GM12878 (cell line): Measurements from ENCODE around the gene AHNAK. TPM values are rescaled to one million over a fixed set of nuclear protein-coding genes. Genes with fewer than 3 reads are reported as not detected.

ENCODE experiments used
- ATAC-seq: fragments of 200-7000 bp; cut with Tn5 transposase; 3 replicates; pipeline ENCODE4 v1.9.1; 2020; ENCODE audit warnings: mild to moderate bottlenecking, moderate library complexity
- BruUV-seq: library from RNA; stranded (reverse); fragments of 400-500 nt; replicated peaks from 2 replicates; lab custom pipeline; 2021; lab: Mats Ljungman, UMichigan
- CTCF ChIA-PET: fragments of 300-600 bp; sonication (Branson Sonifier 250); formaldehyde crosslinking; extraction: SDS; loops from one replicate; lab custom pipeline; 2021; ENCODE audit warnings: inconsistent platforms; lab: Yijun Ruan, JAX
- POLR2A ChIA-PET: fragments of 350-600 bp; formaldehyde crosslinking; extraction: SDS; loops from one replicate; lab custom pipeline; 2021; ENCODE audit warnings: inconsistent platforms; lab: Charles Lee
- RAD21 ChIA-PET: fragments of 300-600 bp; sonication (Branson Sonifier 250); formaldehyde crosslinking; loops from one replicate; lab custom pipeline; 2023; ENCODE audit warnings: antibody characterized with exemption; ENCODE audit not compliant: unreplicated experiment; lab: Charles Lee
- SMC1A ChIA-PET: fragments of 300-600 bp; sonication (Branson Sonifier 250); formaldehyde crosslinking; loops from one replicate; lab custom pipeline; 2023; ENCODE audit not compliant: unreplicated experiment, uncharacterized antibody; lab: Charles Lee
- DNase-seq: peaks from one replicate; pipeline ENCODE4 v3.0.0-alpha.2; 2011; ENCODE audit warnings: low read depth, low spot score
- FAIRE-seq: peaks from 3 replicates; lab custom pipeline; 2011; peaks lifted over from hg19 to GRCh38; lab: Jason Lieb, UNC
- H2AFZ ChIP-seq: 2 replicates; pipeline ENCODE4 v1.6.0; 2011; ENCODE audit warnings: low read depth, low read length, control low read depth; ENCODE audit not compliant: control insufficient read depth
- H3K27ac ChIP-seq: 2 replicates; pipeline ENCODE4 v1.5.1; 2011; ENCODE audit warnings: control low read depth; ENCODE audit not compliant: control insufficient read depth, insufficient read depth
- H3K27me3 ChIP-seq, 2 experiments: replicated peaks in 1 of 2; 2 replicates each; pipeline versions ENCODE4 v1.6.0 to v1.6.1; 2011; ENCODE audit warnings: low read length in 1 of 2; ENCODE audit not compliant: control insufficient read depth in 2 of 2, insufficient read depth in 2 of 2
- H3K36me3 ChIP-seq, 2 experiments: 2 replicates each; pipeline ENCODE4 v1.5.1; 2011; ENCODE audit warnings: low read length in 1 of 2; ENCODE audit not compliant: control insufficient read depth in 2 of 2, insufficient read depth in 2 of 2
- H3K4me1 ChIP-seq: 2 replicates; pipeline ENCODE4 v1.6.1; 2011; ENCODE audit warnings: mild to moderate bottlenecking, low read length, moderate library complexity, mixed read lengths; ENCODE audit not compliant: control insufficient read depth, insufficient read depth
- H3K4me2 ChIP-seq: 2 replicates; pipeline ENCODE4 v1.6.0; 2011; ENCODE audit warnings: control low read depth; ENCODE audit not compliant: control insufficient read depth, insufficient read depth
- H3K4me3 ChIP-seq: fragments of 200-600 bp; sonication (generic); 2 replicates; pipeline ENCODE4 v1.5.1; 2016
- H3K79me2 ChIP-seq: 2 replicates; pipeline ENCODE4 v1.6.0; 2011; ENCODE audit warnings: low read length; ENCODE audit not compliant: control insufficient read depth, insufficient read depth
- H3K9ac ChIP-seq: 2 replicates; pipeline ENCODE4 v1.8.0; 2011; ENCODE audit warnings: low read length, control low read depth, mixed read lengths; ENCODE audit not compliant: control insufficient read depth, insufficient read depth
- H3K9me3 ChIP-seq: replicated peaks from 3 replicates; pipeline ENCODE4 v1.5.1; 2011; ENCODE audit warnings: mild to moderate bottlenecking, low read length; ENCODE audit not compliant: control insufficient read depth, insufficient read depth
- H4K20me1 ChIP-seq: 2 replicates; pipeline ENCODE4 v1.6.0; 2011; ENCODE audit not compliant: control insufficient read depth, insufficient read depth
- BMI1 ChIP-seq: fragments of 450-650 bp; IDR thresholded peaks from 2 replicates; pipeline ENCODE4 v1.6.1; 2016; ENCODE audit warnings: mild to moderate bottlenecking, moderate library complexity, borderline replicate concordance
- BRCA1 ChIP-seq: IDR thresholded peaks from 2 replicates; pipeline ENCODE4 v1.6.1; 2011; ENCODE audit warnings: low read depth, low read length, improper control_type of control experiment
- MEF2B ChIP-seq: fragments of 450-650 bp; IDR thresholded peaks from 2 replicates; pipeline ENCODE4 v1.6.1; 2018; ENCODE audit warnings: mild to moderate bottlenecking, moderate library complexity; ENCODE audit not compliant: partially characterized antibody, poor library complexity, severe bottlenecking
- NRF1 ChIP-seq: conservative IDR thresholded peaks from 2 replicates; pipeline ENCODE4 v1.6.1; 2011; ENCODE audit warnings: mild to moderate bottlenecking, low read depth, low read length, improper control_type of control experiment
- RAD51 ChIP-seq: fragments of 450-650 bp; IDR thresholded peaks from 2 replicates; pipeline ENCODE4 v1.6.1; 2016; ENCODE audit warnings: moderate library complexity, mild to moderate bottlenecking, inconsistent platforms
- SUPT20H ChIP-seq: IDR thresholded peaks from 2 replicates; pipeline ENCODE4 v1.6.1; 2011; ENCODE audit warnings: low read depth, mild to moderate bottlenecking, low read length, moderate library complexity, borderline replicate concordance; ENCODE audit not compliant: control insufficient read depth
- WGBS: methylation state at CpG from one replicate; pipeline ENCODE4 v1.1.6; 2016; ENCODE audit warnings: low lambda C conversion rate; ENCODE audit not compliant: insufficient replicate concordance, insufficient coverage; ENCODE audit errors: missing lambda C conversion rate; 5-methylcytosine and 5-hydroxymethylcytosine counted together
- in situ Hi-C: fragments of 300-500 bp; cut with MboI; formaldehyde crosslinking; loops from 9 replicates; pipeline ENCODE4 v1.14.3; 2018; ENCODE audit warnings: mixed read lengths
- intact Hi-C: fragments of 100-400 bp; cut with micrococcal nuclease; formaldehyde crosslinking; loops from one replicate; pipeline ENCODE4 v1.14.2; 2022; ENCODE audit not compliant: unreplicated experiment
- polyA plus RNA-seq, 11 experiments: library from polyadenylated mRNA; depleted of rRNA in 4 of 11; unstranded in 6 of 11; stranded (reverse) in 5 of 11; fragments of >200 nt; fragmentation: Nextera tagmentation in 4 of 11; fragmentation: Illumina TruSeq in 1 of 11; extraction: Ambion mirVana in 4 of 11; extraction: Trizol in 1 of 11; gene quantifications; 1 replicate in 1 of 11; 2 replicates in 10 of 11; pipeline versions ENCODE4 v1.2.1 to v1.2.3, GENCODE V29; 2011 to 2016; ENCODE audit warnings: inconsistent platforms in 2 of 11, missing spikeins in 2 of 11, low read depth in 1 of 11
- total RNA-seq, 4 experiments: library from RNA; depleted of rRNA in 3 of 4; stranded (reverse); fragments of >200 nt in 3 of 4; fragmentation: Illumina TruSeq in 1 of 4; extraction: Trizol in 1 of 4; gene quantifications; 2 replicates each; pipeline versions ENCODE4 v1.2.1 to v1.2.3, GENCODE V29; 2013 to 2021
- TF ChIP-seq, protein P1 (sequence below), 3 experiments: IDR thresholded peaks in 2 of 3; conservative IDR thresholded peaks in 1 of 3; 2 replicates each; pipeline ENCODE4 v1.5.1; 2011; ENCODE audit warnings: low read depth in 3 of 3, low read length in 3 of 3, mild to moderate bottlenecking in 3 of 3, control low read depth in 2 of 3, moderate library complexity in 2 of 3, inconsistent platforms in 1 of 3, mixed read lengths in 1 of 3; ENCODE audit not compliant: control insufficient read depth in 2 of 3, insufficient read depth in 1 of 3; ENCODE audit errors: extremely low read depth in 1 of 3

Gene AHNAK
- total and polyA plus RNA-seq, 10 of the 15 experiments (the other 5 are each of a cell fraction or from before 2014, with no cell fraction given), result 0.76 to 90.3 (median 19.4) TPM

DNA sequence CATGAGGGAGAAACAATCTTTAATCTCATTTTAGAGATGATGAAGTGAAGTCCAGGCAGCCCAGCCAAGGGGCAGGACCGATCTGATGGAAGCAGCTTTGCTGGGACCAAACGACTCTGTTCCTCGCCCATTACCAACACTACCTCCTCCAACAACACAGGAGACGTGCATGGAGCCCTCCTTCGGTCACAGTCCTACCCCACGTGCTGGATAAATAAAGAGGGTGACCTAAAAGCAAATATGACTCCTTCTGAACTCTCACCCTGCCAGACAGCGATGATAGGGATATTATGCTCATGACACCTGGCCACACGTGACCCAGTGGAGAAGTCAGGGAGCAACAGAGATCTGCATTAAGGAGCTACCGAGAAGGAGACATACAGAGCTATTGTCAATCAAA, 101.8 kb downstream of the AHNAK start:
- RAD21 ChIA-PET, result interaction anchor here (1.1 to 2.1 kb wide), 6 partner anchors 17 to 114 kb away, joined by 3 to 7 read pairs (median 6); no protein-coding TSS in a partner anchor
- H3K4me2 ChIP-seq, result peak overlapping the region; percentile 65
- no peaks in the 10 kb centered on the region for H3K36me3 ChIP-seq
- peak overlapping the region; percentile 37; the same call in 1 of the 2 replicates for H3K4me3 ChIP-seq
- FAIRE-seq (no peak), ATAC-seq (no peak), DNase-seq (no peak)
- CTCF ChIA-PET, result interaction anchor here (1.1 to 2.5 kb wide), 6 partner anchors 11 to 462 kb away, joined by 3 to 17 read pairs (median 5); no protein-coding TSS in a partner anchor
- H3K4me1 ChIP-seq, result no peaks in the 10 kb centered on the region
- H3K9ac ChIP-seq, result no peak overlapping the region
- H3K27me3 ChIP-seq, result peaks cover 0 to 3% of the 10 kb centered on the region in 2 experiments; a peak in 1 of 4 replicates
- TF ChIP-seq MEF2B, result peak; percentile 3
- no peak for TF ChIP-seq SUPT20H
- BruUV-seq, result no TSS peak
- intact Hi-C loops (loop anchor here (5.0 kb wide), 1 partner anchor 97 kb away; no protein-coding TSS in a partner anchor), in situ Hi-C loops (no loop called here)
- peak overlapping the region; percentile 32 for H2AFZ ChIP-seq
- 34% methylated on average over 9 of the region's 9 CpGs for WGBS
- H4K20me1 ChIP-seq, result no peaks in the 10 kb centered on the region
- H3K27ac ChIP-seq, result no peak overlapping the region
- SMC1A ChIA-PET, result interaction anchor here (0.6 to 2.1 kb wide), 12 partner anchors 9 to 231 kb away, joined by 3 to 8 read pairs (median 3); no protein-coding TSS in a partner anchor
- POLR2A ChIA-PET, result interaction anchor here (0.5 to 1.4 kb wide), 6 partner anchors 16 to 283 kb away, joined by 3 to 6 read pairs (median 3); partner anchors contain the start of gene HNRNPUL2
- H3K9me3 ChIP-seq, result no peaks in the 10 kb centered on the region
- H3K79me2 ChIP-seq, result no peaks in the 10 kb centered on the region

DNA sequence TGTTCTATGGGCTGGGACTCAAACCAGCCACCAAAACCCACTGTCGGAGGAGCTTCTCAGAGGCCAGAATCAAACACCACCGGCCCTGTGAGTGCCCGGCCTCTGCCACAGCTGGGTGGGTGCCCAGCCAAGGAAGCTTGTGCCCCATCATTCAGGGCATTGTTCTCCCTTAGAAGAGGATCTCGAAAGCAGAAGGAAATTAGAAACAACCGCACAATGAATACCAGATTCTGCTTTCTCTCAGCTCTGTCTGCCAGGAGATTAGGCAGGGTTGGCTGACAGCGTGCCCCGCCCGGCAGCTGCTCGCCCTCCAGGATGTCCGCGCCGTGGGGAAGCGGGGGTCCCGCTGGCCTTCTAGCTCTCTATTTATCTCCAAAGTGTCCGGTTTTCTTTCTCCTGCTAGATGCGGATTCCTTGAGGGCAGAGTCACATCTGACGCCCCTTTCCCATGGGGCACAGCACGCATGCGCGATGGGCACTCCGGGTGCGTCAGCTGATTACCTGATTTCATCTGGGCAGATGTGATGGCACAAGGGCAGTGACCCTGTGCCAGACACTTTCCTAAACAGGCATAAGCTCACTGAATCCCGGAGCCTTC, 102.3 kb downstream of the AHNAK start:
- CTCF ChIA-PET, result interaction anchor here (0.6 to 2.5 kb wide), 10 partner anchors 11 to 463 kb away, joined by 3 to 17 read pairs (median 3); no protein-coding TSS in a partner anchor
- RAD21 ChIA-PET, result interaction anchor here (0.8 to 2.1 kb wide), 7 partner anchors 16 to 114 kb away, joined by 3 to 7 read pairs (median 6); no protein-coding TSS in a partner anchor
- FAIRE-seq, result no peak
- peak; percentile 83 for ATAC-seq
- H3K9me3 ChIP-seq, result no peaks in the 10 kb centered on the region
- no peaks in the 10 kb centered on the region for H4K20me1 ChIP-seq
- in situ Hi-C loops (no loop called here), intact Hi-C loops (loop anchor here (5.0 kb wide), 1 partner anchor 98 kb away; no protein-coding TSS in a partner anchor)
- no peaks in the 10 kb centered on the region for H3K36me3 ChIP-seq
- peaks cover 0 to 3% of the 10 kb centered on the region in 2 experiments; a peak in 1 of 4 replicates for H3K27me3 ChIP-seq
- H3K79me2 ChIP-seq, result no peaks in the 10 kb centered on the region
- H3K4me3 ChIP-seq, result peak overlapping the region; percentile 37; the same call in 1 of the 2 replicates
- H3K9ac ChIP-seq, result no peak overlapping the region
- peak; percentile 16 for DNase-seq
- POLR2A ChIA-PET, result interaction anchor here (0.5 to 1.4 kb wide), 7 partner anchors 15 to 283 kb away, joined by 3 to 6 read pairs (median 3); partner anchors contain the start of gene HNRNPUL2
- SMC1A ChIA-PET, result interaction anchor here (0.5 to 2.1 kb wide), 8 partner anchors 8 to 233 kb away, joined by 3 to 8 read pairs (median 4); no protein-coding TSS in a partner anchor
- H3K27ac ChIP-seq, result no peak overlapping the region
- H3K4me2 ChIP-seq, result peak overlapping the region; percentile 65
- 4% methylated on average over 23 of the region's 23 CpGs for WGBS
- H3K4me1 ChIP-seq, result no peaks in the 10 kb centered on the region
- no TSS peak for BruUV-seq
- H2AFZ ChIP-seq, result peak overlapping the region; percentile 32
- TF ChIP-seq BRCA1 (no peak), BMI1 (no peak), MEF2B (peak; percentile 35), NRF1 (peak; percentile 19; the same call in 1 of the 2 replicates), RAD51 (0 out of 2 replicates have a peak, but pooled peaks have one; percentile 19)
- TF ChIP-seq, protein P1, sequence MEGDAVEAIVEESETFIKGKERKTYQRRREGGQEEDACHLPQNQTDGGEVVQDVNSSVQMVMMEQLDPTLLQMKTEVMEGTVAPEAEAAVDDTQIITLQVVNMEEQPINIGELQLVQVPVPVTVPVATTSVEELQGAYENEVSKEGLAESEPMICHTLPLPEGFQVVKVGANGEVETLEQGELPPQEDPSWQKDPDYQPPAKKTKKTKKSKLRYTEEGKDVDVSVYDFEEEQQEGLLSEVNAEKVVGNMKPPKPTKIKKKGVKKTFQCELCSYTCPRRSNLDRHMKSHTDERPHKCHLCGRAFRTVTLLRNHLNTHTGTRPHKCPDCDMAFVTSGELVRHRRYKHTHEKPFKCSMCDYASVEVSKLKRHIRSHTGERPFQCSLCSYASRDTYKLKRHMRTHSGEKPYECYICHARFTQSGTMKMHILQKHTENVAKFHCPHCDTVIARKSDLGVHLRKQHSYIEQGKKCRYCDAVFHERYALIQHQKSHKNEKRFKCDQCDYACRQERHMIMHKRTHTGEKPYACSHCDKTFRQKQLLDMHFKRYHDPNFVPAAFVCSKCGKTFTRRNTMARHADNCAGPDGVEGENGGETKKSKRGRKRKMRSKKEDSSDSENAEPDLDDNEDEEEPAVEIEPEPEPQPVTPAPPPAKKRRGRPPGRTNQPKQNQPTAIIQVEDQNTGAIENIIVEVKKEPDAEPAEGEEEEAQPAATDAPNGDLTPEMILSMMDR (IDR thresholded peaks at IDR 0.05 in 2 of 3, conservative IDR thresholded peaks at IDR 0.05 in 1 of 3; ENCODE audit: control insufficient read depth in 2 of 3, extremely low read depth in 1 of 3, insufficient read depth in 1 of 3, low read depth in 3 of 3, low read length in 3 of 3), result no peak
